ENCODE measurements around the gene CDK5RAP2. TPM values are rescaled to one million over a fixed set of nuclear protein-coding genes. Genes with fewer than 3 reads are reported as not detected.

CDK5RAP2 gene
- total RNA-seq = 24.7 and 28.2 TPM in 2 replicates

GRCh38 chr9:120580051-120580896, at the start of gene CDK5RAP2:
CDK5RAP2 (minus strand) TSS chr9:120580167; CDS start chr9:120579978, 189 bp downstream.

Other genes with a start within 250 kb of the CDK5RAP2 start
- 5.8 and 7.0 TPM in 2 replicates for gene MEGF9, start 134.3 kb upstream of the CDK5RAP2 start, total RNA-seq
- 23.2 and 35.8 TPM in 2 replicates for gene FBXW2, start 213.2 kb upstream of the CDK5RAP2 start, total RNA-seq

All from mammary microvascular endothelial cell (primary cell).